CD4-positive, alpha-beta T cell treated with Interleukin-12 subunit alpha and Interleukin-12 subunit beta, for 1 hour (primary cell): ENCODE measurements around the gene SMARCAD1.

Source experiments
- DNase-seq: peaks from one replicate; pipeline ENCODE4 v3.0.0-alpha.2; 2020

Gene SMARCAD1

GRCh38 chr4:94207469-94208224, at the start of gene SMARCAD1:
TSS of gene SMARCAD1 (plus strand) at chr4:94207865. CDS start at chr4:94208395, 530 bp downstream.
- DNase-seq = peak; percentile 89

- no peak for DNase-seq
These were observed 48.8 kb upstream of the SMARCAD1 start for GRCh38 chr4:94158883-94159282.

GRCh38 chr4:94159790-94160189, 47.9 kb upstream of the SMARCAD1 start:
- DNase-seq = no peak

- no peak for DNase-seq
These were observed 46.9 kb upstream of the SMARCAD1 start for GRCh38 chr4:94160774-94161173.

GRCh38 chr4:94165256-94165655, 42.4 kb upstream of the SMARCAD1 start:
- DNase-seq = no peak

- DNase-seq = no peak
These were observed 39.3 kb upstream of the SMARCAD1 start for GRCh38 chr4:94168321-94168720.

GRCh38 chr4:94169803-94170372, 37.8 kb upstream of the SMARCAD1 start:
- no peak for DNase-seq

- DNase-seq = no peak
These were observed 36.0 kb upstream of the SMARCAD1 start for GRCh38 chr4:94171616-94172015.

GRCh38 chr4:94175553-94176261, 32.0 kb upstream of the SMARCAD1 start:
- no peak for DNase-seq

- no peak for DNase-seq
These were observed 29.8 kb upstream of the SMARCAD1 start for GRCh38 chr4:94177822-94178221.

GRCh38 chr4:94181815-94182214, 25.9 kb upstream of the SMARCAD1 start:
- no peak for DNase-seq

GRCh38 chr4:94202769-94203168, 4.9 kb upstream of the SMARCAD1 start:
- DNase-seq = no peak

GRCh38 chr4:94208266-94208665, 601 bp downstream of the SMARCAD1 start:
- DNase-seq = no peak

- no peak for DNase-seq
These were observed 1.3 kb downstream of the SMARCAD1 start for GRCh38 chr4:94208918-94209317.

- DNase-seq = no peak
These were observed 4.2 kb downstream of the SMARCAD1 start for GRCh38 chr4:94211861-94212260.

GRCh38 chr4:94214703-94215319, 7.1 kb downstream of the SMARCAD1 start:
- DNase-seq = no peak

- DNase-seq = no peak
These were observed 8.7 kb downstream of the SMARCAD1 start for GRCh38 chr4:94216394-94216793.

- DNase-seq = no peak
These were observed 11.7 kb downstream of the SMARCAD1 start for GRCh38 chr4:94219402-94219801.

- DNase-seq = no peak
These were observed 14.3 kb downstream of the SMARCAD1 start for GRCh38 chr4:94221916-94222315.

- no peak for DNase-seq
These were observed 17.8 kb downstream of the SMARCAD1 start for GRCh38 chr4:94225449-94225848.

GRCh38 chr4:94226763-94227162, 19.1 kb downstream of the SMARCAD1 start:
- no peak for DNase-seq

GRCh38 chr4:94228493-94229216, 21.0 kb downstream of the SMARCAD1 start:
- no peak for DNase-seq

- no peak for DNase-seq
These were observed 24.9 kb downstream of the SMARCAD1 start for GRCh38 chr4:94232519-94232918.
